ENCODE data around the gene DTD2.

- no peak for TF ChIP-seq CTCF (IDR thresholded peaks at IDR 0.05; ENCODE audit: low read depth, low read length)
- no peak for TF ChIP-seq MYC (IDR thresholded peaks at IDR 0.05; ENCODE audit: low read depth, low read length)
- no peak for TF ChIP-seq POLR2A (IDR thresholded peaks at IDR 0.05; ENCODE audit: extremely low read depth, insufficient read length)
Observed at GRCh38 chr14:31402764-31403439, 54.4 kb downstream of the DTD2 start.
